Placental epithelial cell (primary cell): ENCODE measurements around the gene MTFMT. TPM values are rescaled to one million over a fixed set of nuclear protein-coding genes. Genes with fewer than 3 reads are reported as not detected.

Experiments
- total RNA-seq: library from RNA; depleted of rRNA; stranded (reverse); fragments of >200 nt; gene quantifications from 2 replicates; pipeline ENCODE4 v1.2.3, GENCODE V29; 2012

Gene MTFMT
- total RNA-seq: 8.2 and 16.8 TPM in 2 replicates

DNA sequence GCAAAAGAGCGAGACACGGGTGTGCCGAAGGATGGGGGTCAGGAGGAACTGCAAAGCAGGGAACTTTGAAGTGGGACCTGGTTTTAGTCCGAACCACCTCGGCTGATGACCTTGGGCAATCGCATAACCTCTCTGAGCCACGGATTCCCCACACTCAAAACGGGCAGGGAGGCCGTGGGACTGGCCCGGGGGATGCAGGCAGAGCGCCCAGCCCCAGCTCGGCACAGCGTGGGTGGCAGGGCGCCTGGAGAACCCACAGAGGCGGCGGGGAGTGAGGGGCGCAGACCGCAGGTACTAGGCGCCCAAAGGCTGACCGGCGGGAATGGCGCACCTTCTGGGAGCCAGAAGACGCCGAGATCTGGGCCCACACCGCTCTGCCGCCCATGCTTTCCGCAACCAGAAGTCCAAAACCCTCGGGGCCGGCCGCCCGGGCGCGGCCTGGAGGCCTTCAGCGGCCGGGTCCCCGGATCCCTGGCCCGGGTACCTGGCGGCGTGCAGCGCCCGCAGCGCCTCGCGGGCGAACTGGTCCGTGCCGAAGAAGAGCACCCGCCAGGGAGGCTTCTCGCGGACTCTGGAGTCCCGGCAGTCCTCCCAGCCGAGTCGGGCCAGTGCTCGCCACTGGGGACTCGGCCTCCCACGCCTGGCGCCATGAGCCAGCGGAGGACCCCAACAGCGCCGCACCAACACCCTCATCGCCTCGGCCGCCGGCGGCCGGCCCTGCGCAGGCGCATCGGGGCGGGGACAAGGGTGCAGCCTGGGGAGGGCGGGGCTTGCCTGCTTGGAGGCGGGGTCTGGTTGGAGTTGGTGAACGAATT, at the start of gene MTFMT:
TSS of gene MTFMT (minus strand) at position 719 of the 815 bp plus-strand sequence. CDS start at position 693, 26 bp downstream.

DNA sequence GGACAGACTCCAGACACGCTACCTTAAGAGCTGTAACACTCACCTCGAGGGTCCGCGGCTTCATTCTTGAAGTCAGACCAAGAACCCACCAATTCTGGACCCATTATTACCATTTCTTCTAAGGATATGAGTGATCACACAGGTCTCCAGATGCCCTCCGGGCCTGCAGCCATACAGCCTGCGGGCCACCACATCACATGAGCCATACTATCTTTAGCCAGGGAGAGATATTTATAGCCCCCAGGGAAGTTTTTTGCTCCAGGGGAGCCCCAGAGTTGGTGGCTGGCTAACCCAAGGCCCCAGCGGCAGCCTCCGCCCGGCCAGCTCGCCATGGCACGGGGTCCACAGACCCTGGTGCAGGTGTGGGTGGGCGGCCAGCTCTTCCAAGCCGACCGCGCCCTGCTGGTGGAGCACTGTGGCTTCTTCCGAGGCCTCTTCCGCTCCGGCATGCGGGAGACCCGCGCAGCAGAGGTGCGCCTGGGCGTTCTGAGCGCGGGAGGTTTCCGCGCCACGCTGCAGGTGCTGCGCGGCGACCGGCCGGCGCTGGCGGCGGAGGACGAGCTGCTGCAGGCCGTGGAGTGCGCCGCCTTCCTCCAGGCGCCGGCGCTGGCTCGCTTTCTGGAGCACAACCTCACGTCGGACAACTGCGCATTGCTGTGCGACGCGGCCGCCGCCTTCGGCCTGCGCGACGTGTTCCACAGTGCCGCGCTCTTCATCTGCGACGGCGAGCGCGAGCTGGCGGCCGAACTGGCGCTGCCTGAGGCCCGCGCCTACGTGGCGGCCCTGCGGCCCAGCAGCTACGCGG, 47.2 kb upstream of the MTFMT start, which contains the start of gene KBTBD13:
TSS of gene KBTBD13 (plus strand) at position 261 of the 805 bp plus-strand sequence. CDS start at position 331, 70 bp downstream.

GRCh38 chr15:65067645-65068402, 38.4 kb upstream of the MTFMT start, which contains the start of gene RASL12:
TSS of gene RASL12 (minus strand) at chr15:65067991. CDS start at chr15:65067835, 156 bp downstream.

DNA sequence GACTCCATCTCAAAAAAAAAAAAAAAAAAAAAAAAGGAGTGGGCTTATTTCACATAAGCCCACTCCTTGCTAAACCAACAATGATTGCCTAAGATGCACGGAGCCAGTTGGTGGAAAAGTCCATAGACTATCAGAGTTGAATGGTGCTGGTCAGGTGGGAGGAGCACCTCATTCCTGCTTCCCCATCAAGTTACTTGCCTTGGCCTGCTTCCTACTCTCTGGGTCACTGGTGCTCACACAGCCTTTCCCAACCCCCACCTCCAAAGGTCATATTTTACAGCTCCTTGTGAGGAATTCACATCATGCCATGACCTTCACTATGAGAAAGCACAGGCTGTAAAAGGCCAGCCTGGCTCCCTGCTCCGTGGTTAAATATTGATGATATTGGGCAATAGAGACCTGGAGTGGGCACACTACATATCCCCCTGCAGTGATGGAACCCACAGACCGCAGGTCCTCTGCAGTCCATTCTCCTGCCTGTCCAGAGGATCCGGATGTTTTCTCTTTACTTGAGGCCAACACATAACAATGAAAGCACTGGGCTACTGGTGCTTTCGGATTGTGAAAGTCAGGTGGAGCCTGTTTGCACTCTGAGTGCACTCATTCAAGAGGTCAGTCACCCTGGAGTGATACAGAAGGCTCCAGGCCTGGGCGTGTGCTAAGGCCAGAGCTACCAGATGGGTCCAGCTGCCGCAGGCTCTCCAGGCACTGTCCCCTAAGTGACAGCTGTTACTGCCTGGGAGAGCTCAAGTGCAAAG, 15.5 kb upstream of the MTFMT start, which contains the start of gene SLC51B:
TSS of gene SLC51B (plus strand) at position 664 of the 758 bp plus-strand sequence. CDS start 4,618 bp downstream, outside the sequence.

DNA sequence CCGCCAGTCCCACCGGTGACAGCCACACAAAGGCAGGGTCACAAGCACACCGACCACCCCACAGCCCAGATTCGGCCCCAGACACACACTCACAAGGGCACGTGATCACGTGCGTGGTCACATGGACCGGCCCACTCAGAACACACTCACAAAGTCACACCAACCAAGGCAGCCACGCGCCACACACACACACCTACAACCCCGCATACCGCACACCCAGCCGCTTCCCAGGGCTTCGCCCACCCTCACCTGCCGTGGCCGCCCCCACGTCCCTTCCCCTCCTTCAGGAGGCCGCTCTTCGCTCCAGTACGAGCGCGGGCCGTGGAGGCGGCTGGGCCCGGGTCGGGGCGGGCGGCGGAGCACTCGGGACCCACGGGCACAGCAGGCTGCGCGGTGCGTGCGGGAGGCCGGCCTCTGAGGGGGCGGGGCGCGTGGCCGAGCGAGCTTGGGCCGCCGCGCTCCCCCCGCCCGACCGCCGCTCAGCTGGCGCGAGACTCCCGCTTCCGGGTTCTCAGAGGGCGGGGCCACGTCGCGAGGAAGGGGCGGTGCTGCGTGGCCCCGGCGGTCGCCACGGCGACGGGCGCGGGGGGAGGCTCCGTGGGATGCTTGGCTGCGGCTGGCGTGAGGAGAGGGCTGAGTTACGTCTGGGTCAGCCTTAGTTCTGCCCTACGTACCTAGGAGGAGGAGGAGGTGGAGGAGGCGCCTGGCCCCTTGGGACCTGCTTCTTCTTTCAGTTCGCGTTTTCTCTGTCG, 39.8 kb downstream of the MTFMT start, which contains the start of gene SPG21:
TSS of gene SPG21 (minus strand) at position 499 of the 752 bp plus-strand sequence. CDS start 6,345 bp downstream, outside the sequence.

Other genes with a start within 250 kb of the MTFMT start
- 1.6 and 3.9 TPM in 2 replicates for gene PIF1, start 204.0 kb downstream of the MTFMT start, total RNA-seq
- 22.3 and 26.7 TPM in 2 replicates for gene PLEKHO2, start 187.7 kb downstream of the MTFMT start, total RNA-seq
- gene ANKDD1A, start 117.7 kb downstream of the MTFMT start, total RNA-seq: 8.6 and 16.1 TPM in 2 replicates
- 75.4 and 87.3 TPM in 2 replicates for gene SPG21, start 39.7 kb downstream of the MTFMT start, total RNA-seq
- not detected in 2 replicates for gene SLC51B, start 15.7 kb upstream of the MTFMT start, total RNA-seq
- not detected in 2 replicates for gene RASL12, start 38.4 kb upstream of the MTFMT start, total RNA-seq
- not detected in 2 replicates for gene KBTBD13, start 47.1 kb upstream of the MTFMT start, total RNA-seq
- gene UBAP1L, start 85.6 kb upstream of the MTFMT start, total RNA-seq: 2.1 and 4.3 TPM in 2 replicates
- gene PDCD7, start 104.2 kb upstream of the MTFMT start, total RNA-seq: 18.3 and 18.5 TPM in 2 replicates
- gene CLPX, start 155.7 kb upstream of the MTFMT start, total RNA-seq: 26.3 and 31.9 TPM in 2 replicates
- under 0.01 TPM in 2 replicates for gene CILP, start 181.8 kb upstream of the MTFMT start, total RNA-seq